Bronchial epithelial cell (primary cell): ENCODE data around the gene HIPK1. TPM values are rescaled to one million over a fixed set of nuclear protein-coding genes. Genes with fewer than 3 reads are reported as not detected.

Experiments
- DNase-seq: peaks from one replicate; pipeline ENCODE4 v3.0.0-alpha.2; 2010; ENCODE audit warnings: low read depth
- FAIRE-seq: peaks from 2 replicates; lab custom pipeline; 2011; peaks lifted over from hg19 to GRCh38; lab: Jason Lieb, UNC
- H3K27me3 ChIP-seq: 2 replicates; pipeline ENCODE4 v1.5.1; 2011; ENCODE audit warnings: low read length; ENCODE audit not compliant: control insufficient read depth, insufficient read depth
- H3K36me3 ChIP-seq: 2 replicates; pipeline ENCODE4 v1.5.1; 2011; ENCODE audit warnings: low read length; ENCODE audit not compliant: control insufficient read depth, insufficient read depth
- H3K4me3 ChIP-seq: 2 replicates; pipeline ENCODE4 v1.5.1; 2011; ENCODE audit warnings: mild to moderate bottlenecking, low read depth, low read length, control low read depth
- total RNA-seq: library from RNA; depleted of rRNA; stranded (reverse); fragments of >200 nt; gene quantifications from 2 replicates; pipeline ENCODE4 v1.2.1, GENCODE V29; 2014
- TF ChIP-seq, protein P1 (sequence below): IDR thresholded peaks from 2 replicates; pipeline ENCODE4 v1.5.1; 2011; ENCODE audit warnings: mild to moderate bottlenecking, moderate library complexity, low read length, control low read depth, inconsistent platforms; ENCODE audit not compliant: insufficient read depth, severe bottlenecking

Gene HIPK1
- total RNA-seq, 1 donor from 2014 or later, result 18.7 TPM

DNA sequence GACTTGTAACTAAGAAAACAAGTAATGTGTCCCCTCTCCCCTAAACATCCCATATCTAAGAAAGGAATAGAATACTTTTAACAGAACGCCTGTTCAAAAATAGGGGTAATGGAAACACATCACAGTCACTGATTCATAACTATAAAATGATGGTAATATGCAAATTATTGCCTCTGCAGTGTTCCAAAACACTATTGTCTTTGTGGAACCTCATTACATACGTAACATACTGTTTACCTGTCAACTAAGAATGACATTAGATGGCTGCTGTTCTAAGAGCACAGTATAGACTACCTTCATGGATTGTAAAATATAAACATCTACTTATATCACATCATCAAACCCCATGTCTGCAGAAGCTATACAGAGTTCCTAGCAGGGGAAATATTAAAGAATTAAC is 38.3 kb upstream of the HIPK1 start:
- TF ChIP-seq, protein P1, sequence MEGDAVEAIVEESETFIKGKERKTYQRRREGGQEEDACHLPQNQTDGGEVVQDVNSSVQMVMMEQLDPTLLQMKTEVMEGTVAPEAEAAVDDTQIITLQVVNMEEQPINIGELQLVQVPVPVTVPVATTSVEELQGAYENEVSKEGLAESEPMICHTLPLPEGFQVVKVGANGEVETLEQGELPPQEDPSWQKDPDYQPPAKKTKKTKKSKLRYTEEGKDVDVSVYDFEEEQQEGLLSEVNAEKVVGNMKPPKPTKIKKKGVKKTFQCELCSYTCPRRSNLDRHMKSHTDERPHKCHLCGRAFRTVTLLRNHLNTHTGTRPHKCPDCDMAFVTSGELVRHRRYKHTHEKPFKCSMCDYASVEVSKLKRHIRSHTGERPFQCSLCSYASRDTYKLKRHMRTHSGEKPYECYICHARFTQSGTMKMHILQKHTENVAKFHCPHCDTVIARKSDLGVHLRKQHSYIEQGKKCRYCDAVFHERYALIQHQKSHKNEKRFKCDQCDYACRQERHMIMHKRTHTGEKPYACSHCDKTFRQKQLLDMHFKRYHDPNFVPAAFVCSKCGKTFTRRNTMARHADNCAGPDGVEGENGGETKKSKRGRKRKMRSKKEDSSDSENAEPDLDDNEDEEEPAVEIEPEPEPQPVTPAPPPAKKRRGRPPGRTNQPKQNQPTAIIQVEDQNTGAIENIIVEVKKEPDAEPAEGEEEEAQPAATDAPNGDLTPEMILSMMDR, result no peak
- no peak for DNase-seq

DNA sequence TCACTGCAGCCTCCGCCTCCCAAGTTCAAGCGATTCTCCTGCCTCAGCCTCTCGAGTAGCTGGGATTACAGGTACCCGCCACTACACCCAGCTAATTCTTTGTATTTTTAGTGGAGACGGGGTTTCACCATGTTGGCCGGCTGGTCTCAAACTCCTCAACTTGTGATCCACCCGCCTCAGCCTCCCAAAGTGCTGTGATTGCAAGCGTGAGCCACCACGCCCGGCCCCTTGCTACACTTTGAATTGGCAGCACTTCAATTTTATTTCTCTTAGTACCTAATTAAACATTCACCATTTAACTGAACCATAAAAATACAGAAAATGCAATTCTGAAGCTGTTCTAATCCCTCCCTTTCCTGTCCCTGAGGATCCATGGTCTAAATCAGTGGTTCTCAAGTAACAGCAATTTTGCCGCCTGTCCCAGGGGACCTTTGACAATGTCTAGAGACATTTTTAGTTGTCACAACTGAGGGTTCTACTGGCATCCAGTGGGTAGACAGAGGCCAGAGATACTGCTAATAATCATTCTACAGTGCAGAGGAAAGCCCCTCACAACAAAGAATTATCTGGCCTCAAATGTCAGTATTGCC is 37.4 kb upstream of the HIPK1 start:
- no peaks in the 10 kb centered on the region for H3K27me3 ChIP-seq
- TF ChIP-seq, protein P1, result no peak
- H3K36me3 ChIP-seq, result peaks cover 2% of the 10 kb centered on the region
- H3K4me3 ChIP-seq, result no peak overlapping the region
- FAIRE-seq (no peak), DNase-seq (no peak)

More for the DNA sequence above, 38.3 kb upstream of the HIPK1 start:
- no peak for FAIRE-seq
- H3K27me3 ChIP-seq, result no peaks in the 10 kb centered on the region
- no peak overlapping the region for H3K4me3 ChIP-seq
- H3K36me3 ChIP-seq, result peaks cover 2% of the 10 kb centered on the region

DNA sequence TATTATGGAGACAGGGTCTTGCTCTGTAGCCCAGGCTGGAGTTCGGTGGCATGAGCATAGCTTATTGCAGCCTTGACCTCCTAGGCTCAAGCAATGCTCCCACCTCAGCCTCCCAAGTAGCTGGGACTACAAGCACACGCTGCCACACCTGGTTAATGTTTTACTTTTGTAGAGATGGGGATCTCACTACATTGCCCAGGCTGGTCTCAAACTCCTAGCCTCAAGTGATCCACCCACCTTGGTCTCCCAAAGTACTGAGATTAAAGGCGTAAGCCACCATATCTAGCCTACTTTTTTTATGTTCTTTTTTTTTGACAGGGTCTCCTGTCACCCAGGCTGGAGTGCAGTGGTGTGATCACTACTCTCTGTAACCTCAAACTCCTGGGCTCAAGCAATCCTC is 35.9 kb upstream of the HIPK1 start:
- FAIRE-seq (no peak), DNase-seq (no peak)
- H3K27me3 ChIP-seq, result no peaks in the 10 kb centered on the region
- H3K4me3 ChIP-seq, result no peak overlapping the region
- peaks cover 2% of the 10 kb centered on the region for H3K36me3 ChIP-seq
- TF ChIP-seq, protein P1, result no peak

DNA sequence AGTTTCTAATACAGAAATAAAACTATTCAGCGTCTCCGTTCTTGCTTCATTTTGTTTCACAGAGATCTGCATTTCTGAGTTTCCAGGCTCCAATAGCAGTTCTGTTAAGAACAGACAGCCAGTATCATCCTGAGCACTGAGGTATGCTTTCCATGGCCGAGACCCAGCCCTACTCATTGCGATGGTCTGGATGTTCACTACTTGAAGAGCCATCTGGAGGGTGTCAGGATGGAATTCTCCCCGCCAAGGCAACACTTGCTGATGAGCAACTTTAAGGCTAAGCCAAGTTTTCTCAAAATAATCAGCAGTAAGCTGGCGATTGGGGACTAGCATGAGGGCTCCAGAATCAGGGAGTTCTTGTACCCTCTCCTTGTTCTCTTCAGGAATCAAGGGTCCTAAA is 34.0 kb upstream of the HIPK1 start:
- peaks cover 4% of the 10 kb centered on the region for H3K36me3 ChIP-seq
- no peaks in the 10 kb centered on the region for H3K27me3 ChIP-seq
- DNase-seq (no peak), FAIRE-seq (no peak)
- H3K4me3 ChIP-seq, result no peak overlapping the region
- TF ChIP-seq, protein P1, result no peak

DNA sequence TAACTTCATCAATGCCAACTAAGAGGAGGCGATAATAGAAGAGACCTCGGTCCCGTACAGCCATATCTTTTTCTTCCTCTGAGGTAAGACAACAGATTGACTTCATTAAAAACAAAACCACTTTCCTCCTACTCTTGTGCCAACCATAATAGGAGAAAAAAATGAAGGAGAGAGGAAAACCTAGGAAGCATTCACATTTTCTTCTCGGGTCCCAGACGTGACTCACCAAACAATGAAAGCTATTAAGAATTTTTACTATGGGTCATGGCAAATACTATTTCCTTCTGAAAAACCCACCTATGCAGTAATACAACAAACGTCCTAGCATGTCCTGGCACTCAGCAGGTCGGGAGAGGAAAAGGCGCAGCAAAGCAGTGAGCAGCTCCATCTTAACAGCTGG is 33.2 kb upstream of the HIPK1 start:
- H3K36me3 ChIP-seq, result peaks cover 4% of the 10 kb centered on the region
- no peak for FAIRE-seq

More for the DNA sequence above, 33.2 kb upstream of the HIPK1 start:
- DNase-seq, result no peak
- Histone ChIP-seq H3K4me3 (no peak overlapping the region), H3K27me3 (no peaks in the 10 kb centered on the region)
- TF ChIP-seq, protein P1, result no peak
